Fibroblast of mammary gland (primary cell): ENCODE results near the gene MGP.

Experiments
- DNase-seq: peaks from one replicate; pipeline ENCODE4 v3.0.0-alpha.2; 2010; ENCODE audit warnings: low read depth
- H3K4me3 ChIP-seq: 2 replicates; pipeline ENCODE4 v1.5.1; 2011; ENCODE audit warnings: low read depth, mild to moderate bottlenecking, low read length, moderate library complexity; ENCODE audit not compliant: control insufficient read depth
- CTCF ChIP-seq: conservative IDR thresholded peaks from 2 replicates; pipeline ENCODE4 v1.5.1; 2011; ENCODE audit warnings: low read depth, low read length, inconsistent platforms; ENCODE audit not compliant: control insufficient read depth, insufficient read depth

The MGP gene

GRCh38 chr12:14846042-14846587 is 39.5 kb downstream of the MGP start:
- TF ChIP-seq CTCF = no peak
- H3K4me3 ChIP-seq = no peak overlapping the region
- DNase-seq = no peak

- no peak overlapping the region for H3K4me3 ChIP-seq
- DNase-seq = peak; percentile 65
- TF ChIP-seq CTCF = peak; percentile 74
Observed at GRCh38 chr12:14845350-14845750, 40.3 kb downstream of the MGP start.

- TF ChIP-seq CTCF = no peak
- H3K4me3 ChIP-seq = no peak overlapping the region
- no peak for DNase-seq
Observed at GRCh38 chr12:14844401-14844800, 41.3 kb downstream of the MGP start.

GRCh38 chr12:14843425-14843887 is 42.2 kb downstream of the MGP start, which contains the start of gene ART4:
Gene ART4, minus strand, starts transcription at chr12:14843526. Its CDS starts 413 bp downstream, at chr12:14843113.
- H3K4me3 ChIP-seq = no peak within 1 kb of the TSS
- TF ChIP-seq CTCF = no peak
- no peak for DNase-seq

- TF ChIP-seq CTCF = no peak
- no peak for DNase-seq
- no peak overlapping the region for H3K4me3 ChIP-seq
Observed at GRCh38 chr12:14842315-14842714, 43.3 kb downstream of the MGP start.

- no peak overlapping the region for H3K4me3 ChIP-seq
- DNase-seq = peak; percentile 68
Observed at GRCh38 chr12:14841761-14842160, 43.9 kb downstream of the MGP start.

More at GRCh38 chr12:14841761-14842160, 43.9 kb downstream of the MGP start:
- no peak for TF ChIP-seq CTCF
